Stimulated activated CD4-positive, alpha-beta T cell treated with anti-CD3 and anti-CD28 coated beads, TNF-alpha, amount 100 ng/mL, for 48 hours (primary cell): Measurements from ENCODE around the gene PANK2.
"Not testable (repeated sequence)": the region's sequence is repeated elsewhere in the genome, so short reads cannot be mapped to it uniquely, and the experiment has no call there.

ENCODE experiments used
- DNase-seq, 3 donors: peaks; one replicate each; pipeline ENCODE4 v3.0.0-alpha.2; 2020; ENCODE audit warnings: low read depth in 3 of 3

Gene PANK2

DNA sequence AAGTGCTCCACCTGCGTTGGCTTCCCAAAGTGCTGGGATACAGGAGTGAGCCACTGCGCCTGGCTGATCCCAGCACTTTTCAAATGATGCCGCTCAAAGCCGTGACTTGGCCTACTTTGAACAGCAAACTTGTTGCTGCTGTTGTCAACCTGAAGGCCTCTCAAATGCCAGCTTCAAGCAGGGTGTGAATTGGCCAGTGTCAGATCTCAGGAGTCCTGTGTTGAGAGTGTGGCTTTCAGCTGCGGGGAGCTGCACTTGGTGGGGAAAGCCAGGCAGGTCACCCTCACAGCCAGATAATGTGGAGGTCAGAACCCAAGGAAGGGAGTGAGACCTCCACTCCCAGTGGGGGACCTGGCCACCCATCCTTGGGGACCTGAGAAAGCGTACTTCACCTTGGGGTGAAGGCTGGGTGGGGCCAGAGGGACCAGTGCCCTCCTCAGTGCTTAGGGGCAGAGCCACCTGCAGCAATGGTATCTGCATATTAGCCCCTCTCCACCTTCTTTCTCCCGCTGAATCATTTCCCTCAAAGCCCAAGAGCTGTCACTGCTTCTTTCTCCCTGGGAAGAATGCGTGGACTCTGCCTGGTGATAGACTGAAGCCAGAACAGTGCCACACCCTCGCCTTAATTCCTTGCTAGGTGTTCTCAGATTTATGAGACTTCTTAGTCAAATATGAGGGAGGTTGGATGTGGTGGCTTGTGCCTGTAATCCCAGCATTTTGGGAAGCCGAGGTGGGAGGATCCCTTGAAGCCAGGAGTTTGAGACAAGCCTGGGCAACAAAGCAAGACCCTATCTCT lies 19.1 kb upstream of the PANK2 start:
- no peak for DNase-seq

DNA sequence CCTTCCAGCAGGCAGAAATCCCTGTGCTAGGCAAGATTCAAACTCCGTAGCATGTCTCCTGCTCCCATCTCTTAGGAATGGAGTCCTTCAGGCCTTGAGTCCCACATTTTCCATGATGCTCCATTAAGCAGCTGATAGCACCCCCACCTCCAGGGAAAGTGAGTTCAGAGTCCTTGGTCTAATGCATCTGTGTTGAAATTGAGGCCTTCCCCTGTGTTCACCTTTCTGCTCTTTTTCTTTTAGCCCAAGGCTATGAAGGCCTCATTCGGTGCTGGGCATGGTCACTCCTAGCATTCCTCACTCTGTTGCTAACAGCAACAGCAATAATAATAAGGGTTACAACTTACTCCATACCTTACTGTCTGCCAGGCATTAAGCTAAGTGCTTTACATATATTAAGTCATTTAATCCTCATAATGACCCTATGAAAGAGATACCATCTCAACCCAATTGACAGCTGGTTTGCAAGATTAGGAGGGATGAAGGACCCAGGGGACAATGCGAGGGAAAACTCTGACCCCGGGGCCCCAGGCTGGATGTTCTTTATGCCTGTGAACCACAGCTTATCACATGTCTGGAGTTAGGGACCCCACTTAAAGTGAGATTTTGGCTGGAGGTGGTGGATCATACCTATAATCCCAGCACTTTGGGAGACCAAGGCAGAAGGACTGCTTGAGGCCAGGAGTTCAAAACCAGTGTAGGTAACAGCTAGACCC lies 17.5 kb upstream of the PANK2 start:
- no peak for DNase-seq

DNA sequence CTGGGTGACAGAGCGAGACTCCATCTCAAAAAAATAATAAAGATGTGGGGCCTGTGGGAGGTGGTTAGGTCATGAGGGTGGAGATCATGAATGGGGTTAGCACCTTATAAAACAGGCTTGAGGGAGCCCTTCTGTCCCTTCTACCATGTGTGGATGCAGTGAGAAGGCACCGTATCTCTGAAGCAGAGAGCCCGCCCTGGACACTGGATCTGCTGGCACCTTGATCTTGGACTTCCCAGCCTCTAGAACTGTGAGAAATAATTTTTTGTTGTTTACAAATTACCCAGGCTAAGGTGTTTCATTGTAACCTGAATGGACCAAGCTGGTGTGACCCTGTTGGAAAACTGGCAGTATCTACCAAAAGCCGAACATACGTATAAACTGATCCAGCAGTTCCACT lies 15.7 kb upstream of the PANK2 start:
- DNase-seq = no peak

DNA sequence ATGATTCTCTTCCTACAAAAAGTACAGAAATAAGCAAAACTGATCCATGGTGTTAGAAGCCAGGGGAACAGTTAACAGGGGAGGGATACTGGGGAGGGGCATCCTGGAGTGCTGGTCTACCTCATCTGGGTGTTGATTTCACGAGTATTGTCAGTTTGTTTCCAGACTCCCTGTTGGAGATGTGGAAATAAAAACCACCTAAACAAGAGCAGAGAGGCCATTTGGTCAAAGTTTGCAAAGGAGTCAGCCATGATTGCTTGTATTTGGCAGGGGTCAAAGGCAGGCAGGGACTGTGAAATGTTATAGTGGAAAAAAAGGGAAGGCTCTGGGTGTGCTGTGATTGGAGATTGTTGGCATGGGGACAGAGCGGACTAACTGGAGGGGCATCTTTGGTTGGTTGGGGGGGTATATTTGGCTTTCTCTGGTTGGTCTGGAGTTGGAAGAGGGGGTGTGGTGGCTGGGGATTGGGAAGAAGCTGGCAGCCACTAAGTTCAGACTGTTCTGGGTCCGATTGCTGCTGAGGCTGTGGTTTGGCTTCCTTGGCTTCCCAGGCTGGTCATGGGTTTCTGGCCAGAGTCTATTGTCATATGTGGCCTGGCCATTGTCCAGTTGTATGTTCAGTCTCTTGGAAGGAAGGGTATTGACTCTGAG lies 14.9 kb upstream of the PANK2 start:
- no peak for DNase-seq

DNA sequence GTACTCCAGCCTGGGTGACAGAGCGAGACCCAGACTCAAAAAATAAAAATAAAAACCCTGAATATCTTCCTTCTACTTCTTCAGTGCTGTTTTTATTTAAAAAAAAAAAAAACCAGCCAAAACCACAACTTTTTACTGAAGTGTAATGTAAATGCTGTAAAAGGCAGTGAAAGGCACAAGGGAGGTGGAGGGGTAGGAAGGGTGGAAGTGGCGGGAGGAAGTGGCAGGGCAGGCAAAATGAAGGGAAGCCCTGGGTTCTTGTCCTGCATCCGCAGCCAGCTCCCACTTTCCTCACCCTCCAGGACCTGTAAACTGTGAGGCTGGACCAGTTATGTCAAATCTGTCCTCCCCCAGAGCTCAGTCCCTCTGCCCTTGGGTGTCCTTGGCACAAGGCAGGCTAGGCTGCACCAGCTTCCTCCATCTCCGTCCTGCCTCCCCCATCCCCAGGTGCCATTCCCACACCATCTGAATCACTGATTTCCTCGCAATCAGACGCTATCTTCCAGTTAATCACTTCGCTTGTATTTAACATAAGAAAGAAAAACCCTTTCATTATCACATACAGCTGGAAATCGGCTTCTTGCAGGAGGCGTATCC lies 13.7 kb upstream of the PANK2 start:
- DNase-seq = no peak

DNA sequence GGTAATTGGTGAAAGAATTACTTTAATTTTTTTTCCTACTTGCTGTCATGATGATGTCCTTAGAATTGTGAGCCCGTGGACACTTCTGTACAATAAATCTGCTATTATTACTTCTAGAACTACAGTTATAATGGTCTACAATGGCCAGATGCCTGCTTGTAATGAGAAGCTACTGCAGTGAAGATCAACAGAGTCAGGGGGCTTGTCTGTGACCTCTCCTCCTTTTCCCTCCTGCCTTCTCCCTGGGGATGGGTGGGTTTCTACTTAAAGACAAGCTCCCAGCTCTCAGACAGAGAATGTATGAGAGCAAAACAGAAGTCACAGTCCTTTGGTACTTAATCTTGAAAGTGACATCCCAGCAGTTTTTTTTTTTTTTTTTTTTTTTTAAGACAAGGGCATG lies 13.2 kb upstream of the PANK2 start:
- no peak for DNase-seq

DNA sequence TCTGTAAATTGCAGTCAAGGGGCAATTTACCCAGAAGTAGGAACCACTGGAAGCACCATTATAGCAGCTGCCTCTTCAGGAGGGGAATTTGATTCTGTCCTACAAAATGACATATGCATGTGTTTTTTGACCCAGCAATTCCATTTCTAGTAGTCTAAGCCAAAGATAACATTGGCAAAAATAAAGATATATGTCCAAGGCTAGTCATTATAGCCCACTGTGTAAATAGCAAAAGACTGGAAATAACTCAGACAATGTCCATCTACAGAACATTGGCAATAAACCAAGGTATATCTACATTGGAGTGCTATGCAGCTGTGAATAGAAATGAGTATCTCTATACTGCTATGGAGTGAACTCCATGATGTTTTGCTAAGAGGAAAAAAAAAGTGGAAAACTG lies 12.5 kb upstream of the PANK2 start:
- no peak for DNase-seq

DNA sequence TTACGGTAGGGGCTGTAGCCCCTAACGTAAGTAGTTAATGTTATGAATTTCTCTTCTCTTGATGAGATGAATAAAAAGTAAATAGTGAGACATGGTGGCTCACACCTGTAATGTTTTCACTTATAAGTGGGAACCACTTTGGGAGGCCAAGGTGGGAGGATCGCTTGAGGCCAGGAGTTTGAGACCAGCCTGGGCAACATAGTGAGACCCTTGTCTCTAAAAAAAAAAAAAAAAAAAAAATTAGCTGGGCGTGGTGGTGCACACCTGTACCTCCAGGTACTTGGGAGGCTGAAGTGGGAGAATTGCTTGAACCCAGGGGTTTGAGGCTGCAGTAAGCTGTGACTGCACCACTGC lies 10.3 kb upstream of the PANK2 start:
- DNase-seq = not testable (repeated sequence)

DNA sequence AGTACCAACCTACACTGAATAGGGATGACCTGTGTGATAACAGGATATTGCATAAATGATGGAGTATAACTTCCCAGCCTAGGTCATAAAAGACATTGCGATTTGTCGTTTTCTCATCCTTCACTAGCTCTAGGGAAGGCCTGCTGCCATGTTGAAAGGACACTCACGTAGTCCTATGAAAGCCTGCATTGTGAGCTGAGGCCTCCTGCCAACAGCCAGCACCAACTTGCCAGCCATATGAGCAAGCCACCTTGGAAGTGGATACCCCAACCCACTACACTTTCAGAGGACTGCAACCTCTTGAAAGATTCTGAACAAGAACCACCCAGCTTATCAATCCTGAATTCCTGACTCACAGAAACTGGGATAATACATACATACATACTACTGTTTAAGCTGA lies 3.5 kb upstream of the PANK2 start:
- no peak for DNase-seq

DNA sequence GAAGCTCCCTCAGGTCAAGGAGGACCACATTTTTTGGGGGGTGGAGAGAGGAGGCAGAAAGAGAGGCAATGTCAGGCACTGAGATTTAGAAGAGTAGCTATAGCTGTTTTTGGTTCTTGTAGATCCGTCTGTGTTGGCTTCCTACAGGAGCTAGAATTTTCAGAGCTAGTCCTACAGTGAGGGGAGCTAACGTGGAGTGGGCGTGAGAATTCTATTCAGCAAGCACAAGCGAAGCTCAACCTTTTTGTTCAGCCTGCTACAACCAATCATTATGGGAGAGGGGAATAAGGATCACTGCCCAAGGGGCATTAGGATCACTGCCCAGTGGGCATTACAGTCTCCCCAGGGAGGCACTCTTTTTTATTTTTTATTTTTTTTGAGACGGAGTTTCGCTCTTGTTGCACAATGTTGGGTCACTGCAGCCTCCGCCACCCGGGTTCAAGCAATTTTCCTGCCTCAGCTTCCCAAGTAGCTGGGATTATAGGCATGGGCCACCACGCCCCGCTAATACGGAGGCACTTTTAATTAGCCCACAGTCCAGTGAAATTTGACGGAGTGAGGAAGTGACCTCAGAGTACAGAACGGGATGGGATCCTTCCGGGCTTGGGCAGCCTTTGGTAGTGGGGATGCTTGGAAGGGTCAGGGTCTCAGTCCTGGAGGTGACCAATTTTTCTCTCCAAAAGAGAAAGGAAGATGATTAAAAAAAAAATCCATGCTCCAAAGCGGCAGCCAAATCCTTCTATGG lies 1.1 kb upstream of the PANK2 start:
- no peak for DNase-seq

DNA sequence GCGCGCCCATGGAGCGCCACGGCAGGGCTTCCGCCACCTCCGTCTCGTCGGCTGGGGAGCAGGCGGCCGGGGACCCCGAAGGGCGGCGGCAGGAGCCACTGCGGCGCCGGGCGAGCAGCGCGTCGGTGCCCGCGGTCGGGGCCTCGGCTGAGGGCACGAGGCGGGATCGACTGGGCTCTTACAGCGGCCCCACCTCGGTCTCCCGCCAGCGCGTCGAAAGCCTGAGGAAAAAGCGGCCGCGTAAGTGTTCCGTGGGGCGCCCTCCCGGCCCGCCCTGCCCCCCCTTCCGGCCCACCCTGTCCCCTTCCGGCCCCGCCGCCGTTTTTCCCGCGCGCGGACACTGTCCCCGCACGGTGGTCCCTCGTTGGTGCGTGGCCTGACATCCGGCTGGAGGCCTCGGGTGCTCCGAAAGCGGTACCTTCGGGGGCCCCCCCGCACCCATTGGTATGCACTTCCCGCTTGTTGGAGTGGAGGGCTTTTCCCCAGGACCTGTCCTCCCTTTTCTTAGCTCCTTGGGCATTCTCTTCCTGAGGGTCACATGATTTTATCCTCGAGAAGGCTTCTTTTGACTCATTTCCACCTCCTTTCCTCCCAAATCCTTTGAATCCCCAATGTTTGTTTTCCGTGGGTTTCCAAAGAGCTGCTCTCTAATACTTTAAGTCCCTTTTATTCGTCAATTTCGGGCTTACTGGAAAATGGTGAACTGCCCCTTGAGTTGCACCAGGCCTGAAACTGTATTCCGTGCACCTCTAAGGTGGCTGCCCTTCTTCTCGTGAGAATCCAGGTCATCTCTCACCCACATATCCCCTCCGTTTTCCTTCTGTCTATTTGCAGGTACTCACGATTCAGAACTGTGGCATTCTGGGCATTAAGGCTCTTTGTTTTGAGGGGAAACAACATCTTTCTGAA lies 556 bp downstream of the PANK2 start:
- DNase-seq = peak in 2 of 3 donors; percentile 24 to 26

DNA sequence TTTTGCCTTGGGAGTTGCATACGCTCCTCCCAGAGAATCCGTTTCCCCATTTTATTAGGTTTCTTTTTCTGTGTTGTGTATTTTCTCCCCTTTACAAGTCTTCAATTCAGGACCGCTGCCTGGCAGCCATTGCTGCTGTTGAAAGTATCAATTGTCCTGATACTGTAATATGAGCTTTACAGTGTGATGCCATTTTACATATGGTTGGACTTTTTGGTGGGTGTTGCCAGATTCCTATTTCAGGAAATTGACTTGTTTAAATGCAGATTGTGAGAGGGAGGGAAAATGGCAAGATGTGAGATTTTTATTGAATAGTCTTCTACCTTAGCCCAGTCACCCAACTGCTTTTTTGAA lies 1.2 kb downstream of the PANK2 start:
- DNase-seq = no peak

DNA sequence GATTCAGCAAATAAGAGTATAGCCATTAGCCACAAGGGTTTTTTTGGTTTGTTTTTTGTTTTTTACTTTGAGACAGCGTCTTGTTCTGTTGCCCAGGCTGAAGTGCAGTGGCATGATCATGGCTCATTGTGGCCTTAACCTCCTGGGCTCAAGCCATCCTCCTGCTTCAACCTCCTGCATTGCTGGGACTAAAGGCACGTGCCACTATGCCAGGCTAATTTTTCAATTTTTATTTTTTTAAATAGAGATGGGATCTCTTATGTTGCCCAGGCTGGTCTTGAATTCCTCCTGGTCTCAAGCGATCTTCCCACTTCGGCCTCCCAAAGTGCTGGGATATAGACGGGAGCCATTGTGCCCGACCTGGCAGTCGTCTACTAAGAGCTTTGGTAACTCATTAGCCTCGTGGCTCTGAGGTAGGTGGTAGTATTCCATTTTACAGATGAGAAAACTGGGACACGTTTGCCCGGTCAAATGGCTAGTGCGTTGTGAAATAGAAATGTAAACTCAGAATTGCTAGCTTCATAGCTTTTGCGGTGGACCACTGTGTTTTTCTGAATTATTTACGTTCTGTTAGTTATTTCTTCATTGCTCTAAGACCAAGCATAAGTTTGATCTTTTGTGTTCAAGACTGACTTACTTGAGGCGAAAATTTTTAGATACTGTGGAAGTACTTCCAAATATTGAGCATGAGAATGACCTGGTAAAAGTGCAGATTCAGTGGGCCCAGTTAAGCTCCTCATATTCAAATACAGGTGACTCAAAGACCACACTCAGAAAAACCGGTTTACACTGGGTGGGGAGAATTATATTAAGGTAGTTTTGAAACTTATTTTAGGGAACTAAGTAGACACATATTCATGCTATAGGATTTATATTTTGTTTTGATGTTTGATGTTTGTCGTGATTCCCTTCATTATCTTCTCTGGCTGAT lies 2.1 kb downstream of the PANK2 start:
- no peak for DNase-seq

DNA sequence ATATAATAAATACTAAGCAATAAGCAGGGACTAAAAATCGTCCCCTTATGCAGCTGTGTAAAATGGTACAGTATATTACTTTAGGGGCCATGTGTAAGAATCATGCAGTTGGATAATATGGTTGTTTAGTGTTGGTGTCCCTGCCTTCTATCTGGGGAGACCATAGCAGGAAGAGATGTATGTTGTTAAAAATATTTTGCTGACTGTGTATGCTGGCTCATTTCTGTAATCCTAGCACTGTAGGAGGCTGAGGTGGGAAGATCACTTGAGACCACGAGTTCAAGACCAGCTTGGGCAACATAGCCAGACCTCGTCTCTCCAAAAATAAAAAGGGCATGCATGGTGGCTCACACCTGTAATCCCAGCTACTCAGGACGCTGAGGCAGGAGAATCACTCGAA lies 5.6 kb downstream of the PANK2 start:
- no peak for DNase-seq

DNA sequence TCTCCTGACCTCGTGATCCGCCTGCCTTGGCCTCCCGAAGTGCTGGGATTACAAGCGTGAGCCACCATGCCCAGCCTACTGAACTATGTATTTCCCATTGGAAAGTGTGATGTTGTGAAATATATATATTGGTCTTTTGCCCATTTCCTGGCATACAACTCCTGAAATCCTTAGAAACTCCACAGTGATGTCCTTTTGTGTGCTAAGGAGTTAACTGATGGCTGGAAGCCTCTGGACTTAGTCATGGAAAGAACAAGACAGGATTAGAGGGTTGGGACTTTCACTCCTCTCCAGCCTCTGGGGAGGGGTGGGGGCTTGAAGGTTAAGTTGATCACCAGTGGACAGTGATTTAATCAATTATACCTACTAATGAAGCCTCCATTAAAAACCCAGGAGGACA lies 7.1 kb downstream of the PANK2 start:
- no peak for DNase-seq

DNA sequence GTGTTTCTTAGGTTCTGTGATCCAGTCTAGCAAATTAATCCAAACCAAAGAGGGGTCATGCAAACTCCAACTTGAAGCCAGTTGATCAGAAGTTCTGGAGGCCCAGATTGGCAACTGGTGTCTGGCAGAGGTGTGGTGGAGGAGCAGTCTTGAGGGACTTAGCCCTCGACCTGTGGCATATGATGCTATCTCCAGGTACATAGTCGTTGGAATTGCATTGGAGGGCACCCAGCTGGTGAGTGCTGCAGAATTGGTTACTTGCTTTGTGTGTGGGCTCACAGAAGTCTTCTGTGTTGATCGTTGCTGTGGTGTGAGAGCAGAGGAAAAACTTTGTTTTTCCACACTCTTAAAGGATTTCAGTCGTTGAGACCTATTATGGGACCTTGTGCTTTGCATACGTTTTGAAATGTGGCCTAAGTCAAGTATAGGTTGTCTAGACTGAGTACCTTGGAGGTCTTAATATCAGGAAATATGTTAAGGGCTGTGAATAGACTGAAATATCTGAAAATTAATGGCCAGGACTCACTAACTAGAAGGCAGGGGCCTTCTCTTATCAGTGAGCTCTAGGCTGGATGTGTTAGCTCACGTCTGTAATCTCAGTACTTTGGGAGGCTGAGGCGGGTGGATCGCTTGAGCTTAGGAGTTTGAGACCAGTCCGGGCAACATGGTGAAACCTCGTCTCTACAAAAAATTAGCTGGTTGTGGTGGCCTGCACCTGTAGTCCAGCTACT lies 7.8 kb downstream of the PANK2 start:
- no peak for DNase-seq

DNA sequence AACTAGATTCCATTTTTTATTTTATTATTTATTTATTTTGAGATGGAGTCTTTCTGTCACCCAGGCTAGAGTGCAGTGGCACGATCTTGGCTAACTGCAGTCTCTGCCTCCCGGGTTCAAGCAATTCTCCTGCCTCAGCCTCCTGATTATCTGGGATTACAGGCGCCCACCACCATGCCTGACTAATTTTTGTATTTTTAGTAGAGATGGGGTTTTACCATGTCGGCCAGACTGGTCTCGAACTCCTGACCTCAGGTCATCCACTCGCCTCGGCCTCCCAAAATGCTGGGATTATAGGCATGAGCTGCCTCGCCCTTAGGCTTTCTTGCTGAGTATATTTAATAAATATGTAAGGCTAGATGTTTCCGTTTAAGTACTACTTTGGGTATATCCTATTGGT lies 9.0 kb downstream of the PANK2 start:
- DNase-seq = not testable (repeated sequence)

DNA sequence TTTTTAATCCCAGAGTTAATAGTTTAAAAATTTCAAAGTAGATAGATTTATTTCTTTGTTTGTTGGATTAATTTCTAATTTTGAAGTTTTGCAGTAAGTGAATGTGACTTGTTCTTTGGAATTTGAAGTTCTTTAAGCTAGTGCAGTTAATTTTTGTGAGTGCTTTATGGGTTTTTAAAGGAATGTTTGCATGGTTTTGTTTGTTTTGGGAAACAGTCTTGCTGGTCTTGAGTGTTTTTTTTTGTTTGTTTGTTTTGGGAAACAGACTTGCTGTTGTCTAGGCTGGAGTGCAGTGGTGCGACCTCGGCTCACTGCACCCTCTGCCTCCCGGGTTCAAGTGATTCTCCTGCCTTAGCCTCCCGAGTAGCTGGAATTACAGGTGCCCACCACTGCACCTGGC lies 9.5 kb downstream of the PANK2 start:
- DNase-seq = no peak

DNA sequence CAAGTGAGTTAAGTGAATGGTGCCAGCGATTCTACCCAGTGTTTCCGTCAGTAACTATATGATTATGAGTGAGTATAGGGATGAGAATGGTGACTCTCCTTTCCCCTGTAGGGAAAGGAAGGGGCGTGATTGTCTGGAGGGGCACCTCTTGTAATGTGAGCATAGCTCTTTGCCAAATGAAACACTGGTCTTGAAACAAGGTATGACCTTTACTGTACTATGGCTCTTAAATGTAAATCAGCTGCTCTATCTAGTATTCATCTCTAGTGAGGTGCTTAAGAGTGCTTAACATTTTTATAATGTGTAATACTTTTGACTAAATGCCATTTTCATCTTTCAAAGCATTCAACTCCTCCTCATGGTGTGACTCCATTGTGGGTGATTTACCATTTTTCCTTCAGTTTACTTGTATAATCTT lies 11.0 kb downstream of the PANK2 start:
- no peak for DNase-seq
